GM19372 (cell line): ENCODE data around the gene ADAMTS17.

Experiments used
- ATAC-seq: cut with Tn5 transposase; IDR thresholded peaks from one replicate; pipeline ENCODE4 v1.9.1; 2021; ENCODE audit warnings: mild to moderate bottlenecking, low read depth, moderate library complexity; ENCODE audit not compliant: unreplicated experiment

The ADAMTS17 gene

DNA sequence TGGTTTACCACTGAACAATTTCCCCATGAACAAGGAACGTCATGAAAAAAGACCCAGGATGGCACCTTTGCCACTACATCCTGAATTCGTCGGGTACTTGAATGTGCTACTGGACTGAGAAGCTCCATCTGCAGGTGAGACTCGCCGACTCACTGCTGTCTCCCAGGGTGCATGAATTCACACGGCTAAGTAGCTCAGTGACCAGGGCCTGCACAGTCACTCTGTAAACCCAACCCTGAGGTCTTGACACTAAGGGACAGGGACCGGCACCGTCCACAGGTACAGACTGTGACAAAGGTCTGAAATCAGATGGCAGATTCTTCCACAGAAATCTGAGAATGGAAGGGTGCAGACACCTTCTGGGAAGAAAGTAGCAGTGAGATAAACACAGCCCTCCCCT, 187.4 kb downstream of the ADAMTS17 start:
- no peak for ATAC-seq

DNA sequence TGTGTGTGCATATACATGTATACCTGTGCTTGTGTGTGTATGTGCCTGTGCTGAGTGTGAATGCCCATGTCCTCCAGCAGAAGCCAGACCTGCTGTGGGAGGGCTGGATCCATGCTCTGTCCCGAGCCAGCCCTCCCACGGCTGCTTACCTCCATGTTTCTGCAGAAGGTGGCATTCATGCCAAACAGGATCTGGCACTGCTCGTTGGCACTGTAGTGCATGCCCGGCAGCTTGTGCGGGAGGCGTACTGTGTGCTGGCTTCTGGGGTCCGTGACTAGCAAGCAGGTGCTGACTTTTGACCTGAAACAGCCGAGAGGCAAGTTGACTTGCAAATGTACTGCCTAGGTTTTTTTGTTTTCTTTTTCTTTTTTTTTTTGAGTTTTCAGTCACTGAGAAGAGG, 189.3 kb downstream of the ADAMTS17 start:
- no peak for ATAC-seq

GRCh38 chr15:100150906-100151305, 190.9 kb downstream of the ADAMTS17 start:
- no peak for ATAC-seq

GRCh38 chr15:100147828-100148227, 193.9 kb downstream of the ADAMTS17 start:
- ATAC-seq = no peak

DNA sequence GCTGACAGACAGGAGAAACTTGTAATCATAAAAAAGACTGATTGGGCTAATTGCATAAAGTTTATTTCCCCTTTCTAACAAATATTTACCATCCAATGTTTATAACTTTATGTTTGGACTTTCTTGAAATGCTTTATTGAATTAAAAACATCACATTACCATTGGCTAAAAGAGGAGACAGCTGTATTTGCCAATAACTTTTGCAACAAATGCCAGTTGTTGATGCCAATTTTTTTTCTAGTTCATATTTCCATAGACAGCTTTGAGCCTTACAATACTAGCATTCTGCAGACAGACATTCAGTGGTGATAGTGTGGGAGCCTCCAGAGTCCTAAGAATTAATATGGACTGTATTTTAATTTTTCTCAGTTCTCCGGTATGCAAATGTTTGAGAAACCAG, 198.4 kb downstream of the ADAMTS17 start:
- no peak for ATAC-seq

GRCh38 chr15:100141311-100142001, 200.3 kb downstream of the ADAMTS17 start:
- ATAC-seq = no peak

- ATAC-seq = no peak
These were observed 201.1 kb downstream of the ADAMTS17 start for GRCh38 chr15:100140527-100141308.

- no peak for ATAC-seq
These were observed 207.2 kb downstream of the ADAMTS17 start for GRCh38 chr15:100134586-100134985.

DNA sequence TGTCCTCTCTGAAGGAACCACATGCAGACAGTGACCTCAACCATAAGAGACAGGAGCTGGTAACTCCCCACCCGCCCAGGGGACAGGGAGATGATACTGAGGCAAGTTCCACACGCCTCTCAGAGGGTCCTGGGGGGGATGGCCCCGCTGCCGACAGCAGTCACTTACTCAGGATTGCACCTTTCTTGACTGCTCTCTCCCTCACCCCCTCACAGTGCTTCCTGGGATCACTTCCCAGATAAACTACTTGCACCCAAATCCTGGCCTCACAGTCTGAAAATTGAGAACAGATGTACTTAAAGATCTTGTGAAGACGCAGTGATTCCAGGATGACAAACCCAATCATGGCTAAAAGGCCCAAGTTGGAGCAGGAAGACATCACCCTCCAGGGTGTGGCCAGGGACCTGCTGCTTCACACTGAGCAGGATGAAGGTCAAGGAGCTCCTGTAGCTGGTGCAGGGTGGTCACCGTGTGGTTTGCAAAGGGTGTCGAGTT, 207.6 kb downstream of the ADAMTS17 start:
- no peak for ATAC-seq

DNA sequence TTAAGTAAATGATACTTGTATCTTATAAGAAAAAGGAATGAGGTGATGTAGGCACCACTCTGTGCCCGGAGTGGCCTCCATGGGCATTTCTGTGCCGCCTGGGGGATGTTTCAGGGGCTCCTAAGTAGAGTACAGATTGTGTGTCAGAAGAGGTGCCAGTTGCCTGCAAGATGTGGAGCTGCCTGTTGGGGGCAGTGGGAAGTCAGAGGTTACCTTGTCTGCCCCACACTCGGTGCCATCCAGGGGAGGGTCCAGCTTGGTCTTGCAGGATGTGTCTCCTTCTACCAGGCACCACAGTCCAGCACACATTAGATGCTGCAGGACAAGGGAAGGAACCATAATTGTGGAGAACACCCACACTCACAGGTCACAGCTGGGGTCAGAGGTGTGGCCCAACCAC, 208.8 kb downstream of the ADAMTS17 start:
- ATAC-seq = no peak

GRCh38 chr15:100132309-100132708, 209.5 kb downstream of the ADAMTS17 start:
- no peak for ATAC-seq

- no peak for ATAC-seq
These were observed 210.2 kb downstream of the ADAMTS17 start for GRCh38 chr15:100131321-100132224.

GRCh38 chr15:100129677-100130076, 212.1 kb downstream of the ADAMTS17 start:
- ATAC-seq = no peak

DNA sequence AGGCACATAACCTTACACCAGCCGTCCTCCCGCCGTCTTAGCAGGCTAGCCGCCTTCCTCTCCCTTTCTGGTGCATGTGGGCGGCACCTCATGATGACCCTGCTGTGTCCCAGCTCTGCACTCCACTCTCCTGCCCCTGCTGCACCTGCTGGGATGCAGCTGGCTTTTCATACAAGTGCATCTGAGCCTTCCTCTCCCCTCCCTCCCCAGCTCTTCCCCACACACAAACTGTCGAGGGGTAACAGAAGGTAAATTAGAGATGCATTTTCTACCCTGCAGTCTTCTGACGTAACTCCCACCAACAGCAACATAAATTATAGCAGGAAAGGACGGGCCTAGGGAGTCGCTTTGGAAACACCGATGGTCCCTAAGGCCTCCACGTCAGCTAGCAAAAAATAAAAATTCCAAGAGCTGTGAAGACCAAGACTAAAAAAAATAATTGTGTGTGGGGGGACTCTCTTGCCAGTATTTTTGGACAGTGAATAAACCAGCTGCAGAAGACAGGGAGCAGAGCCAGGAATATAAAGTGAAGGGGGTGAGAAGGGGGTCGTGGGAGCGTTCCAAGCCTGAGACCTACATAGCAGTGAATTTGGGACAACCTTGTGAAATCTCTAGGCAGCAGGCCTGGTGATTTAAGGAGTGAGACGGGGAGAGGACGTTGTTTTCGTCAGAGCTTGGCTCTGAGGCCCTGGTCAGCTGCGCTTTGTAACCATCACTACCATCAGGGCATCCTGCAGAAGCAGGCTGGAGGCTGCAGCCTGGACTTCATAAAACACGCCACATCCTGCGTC, 216.2 kb downstream of the ADAMTS17 start:
- no peak for ATAC-seq

- no peak for ATAC-seq
These were observed 216.8 kb downstream of the ADAMTS17 start for GRCh38 chr15:100124936-100125335.

DNA sequence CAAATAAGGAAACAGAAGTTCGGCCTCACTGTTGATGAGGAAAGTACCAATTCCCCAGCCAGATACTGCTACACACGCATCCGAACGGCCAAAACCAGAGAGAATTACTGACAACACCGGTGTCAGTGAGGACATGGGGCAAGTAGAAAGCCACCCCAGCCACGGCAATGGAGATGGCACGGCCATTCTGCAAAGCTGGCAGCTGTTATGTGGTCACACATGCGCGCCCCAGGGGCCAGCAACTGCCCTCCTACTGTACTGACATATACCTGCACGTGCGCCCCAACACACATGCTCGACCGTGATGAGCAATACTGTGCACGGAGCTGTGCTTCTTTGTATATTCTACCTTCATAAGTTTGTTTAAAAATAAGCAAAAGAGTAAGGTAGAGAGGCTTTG, 217.4 kb downstream of the ADAMTS17 start:
- ATAC-seq = no peak

DNA sequence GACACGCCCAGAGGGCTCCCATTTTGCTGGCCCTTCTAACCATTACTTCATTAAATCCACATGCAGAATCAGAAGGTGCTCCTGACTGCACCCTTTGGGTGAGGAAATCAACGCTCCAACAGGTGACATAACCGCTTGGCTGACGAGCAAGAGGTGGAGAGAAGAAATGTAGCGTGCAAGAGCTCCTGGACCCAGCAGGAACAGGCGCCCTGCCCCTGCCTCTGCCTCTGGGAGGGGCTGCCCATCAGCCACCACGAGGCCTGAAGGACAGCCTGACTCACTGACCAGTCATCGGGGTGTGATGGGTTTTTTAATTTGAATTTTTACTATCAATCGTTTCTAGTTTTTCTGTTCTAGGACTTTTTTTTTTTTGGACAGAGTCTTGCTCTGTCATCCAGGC, 218.2 kb downstream of the ADAMTS17 start:
- no peak for ATAC-seq

DNA sequence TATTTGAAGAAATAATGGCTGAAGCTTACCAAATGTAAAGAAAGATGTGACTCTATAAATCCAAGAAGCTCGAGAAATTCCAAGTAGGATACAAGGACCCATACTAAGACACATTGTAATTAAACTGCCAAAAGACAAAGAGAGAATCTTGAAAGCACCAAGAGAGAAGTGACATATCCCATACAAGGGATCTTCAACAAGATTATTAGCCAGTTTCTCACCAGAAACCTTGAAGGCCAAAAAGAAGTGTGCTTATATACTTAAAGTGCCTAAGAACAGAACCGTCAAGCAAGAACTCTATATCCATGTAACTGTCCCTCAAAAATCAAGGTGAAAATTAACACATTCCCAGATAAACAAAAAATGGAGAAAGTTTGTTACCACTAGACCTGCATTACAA, 220.5 kb downstream of the ADAMTS17 start:
- no peak for ATAC-seq

DNA sequence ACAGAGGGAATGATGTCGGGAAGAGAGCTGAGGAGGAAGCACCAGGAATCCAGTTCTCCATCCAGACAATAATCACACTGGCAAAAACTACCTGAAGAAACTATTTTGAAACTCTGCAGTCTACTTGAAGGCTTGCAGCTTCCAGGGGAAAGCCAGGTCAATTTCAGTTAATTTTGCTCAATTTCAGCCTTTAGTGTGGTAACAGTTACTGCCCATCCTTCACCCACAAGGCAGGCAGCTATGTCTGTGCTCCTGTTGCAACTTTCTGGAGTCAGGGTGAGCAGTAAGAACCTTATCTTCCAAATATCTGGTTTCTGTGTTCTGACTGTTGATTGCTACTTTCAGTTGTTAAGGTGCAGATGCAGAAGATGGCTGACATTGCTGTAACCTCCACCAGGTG, 221.7 kb downstream of the ADAMTS17 start:
- ATAC-seq = no peak

GRCh38 chr15:100118546-100118945, 223.2 kb downstream of the ADAMTS17 start:
- ATAC-seq = no peak
